C4-2B (cell line): ENCODE results near the gene CFAP53.
A peak's percentile ranks its signal among the peaks of the same experiment; 100 is the strongest.

Source experiments
- H3K27ac ChIP-seq: fragments of 450-650 bp; 2 replicates; pipeline ENCODE4 v1.5.1; 2017
- ZFX ChIP-seq: fragments of 450-650 bp; IDR thresholded peaks from 2 replicates; pipeline ENCODE4 v1.6.1; 2017
- TF ChIP-seq, protein P1 (sequence below): fragments of 450-650 bp; conservative IDR thresholded peaks from 2 replicates; pipeline ENCODE4 v1.5.1; 2017; ENCODE audit warnings: mild to moderate bottlenecking

The CFAP53 gene

DNA sequence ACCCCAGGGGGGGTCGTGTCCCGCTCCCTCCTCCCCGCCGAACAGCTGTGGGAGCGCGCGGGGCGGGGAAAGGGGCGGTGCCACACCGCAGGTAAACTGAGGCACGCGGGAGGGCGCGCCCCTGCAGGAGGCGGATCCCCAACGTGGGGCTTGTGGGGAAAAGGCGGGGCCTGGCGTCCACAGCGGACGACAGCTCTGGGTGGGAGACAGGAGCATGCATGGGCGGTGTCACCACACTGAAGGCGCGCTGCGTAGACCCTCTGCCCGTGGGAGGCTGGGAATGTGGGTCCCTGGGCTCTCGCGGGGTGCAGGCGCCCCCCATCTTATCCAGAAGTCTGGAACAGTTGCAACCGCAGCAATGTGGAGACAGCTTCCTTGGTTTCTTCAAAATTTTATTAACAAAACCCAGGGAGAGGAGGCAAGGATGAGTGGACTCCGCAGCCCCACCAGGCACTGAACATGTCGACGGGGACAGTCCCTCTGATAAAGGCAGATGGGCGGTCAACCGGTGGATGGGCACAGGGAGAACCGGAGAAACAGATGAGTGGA is 15.8 kb upstream of the CFAP53 start:
- TF ChIP-seq, protein P1, sequence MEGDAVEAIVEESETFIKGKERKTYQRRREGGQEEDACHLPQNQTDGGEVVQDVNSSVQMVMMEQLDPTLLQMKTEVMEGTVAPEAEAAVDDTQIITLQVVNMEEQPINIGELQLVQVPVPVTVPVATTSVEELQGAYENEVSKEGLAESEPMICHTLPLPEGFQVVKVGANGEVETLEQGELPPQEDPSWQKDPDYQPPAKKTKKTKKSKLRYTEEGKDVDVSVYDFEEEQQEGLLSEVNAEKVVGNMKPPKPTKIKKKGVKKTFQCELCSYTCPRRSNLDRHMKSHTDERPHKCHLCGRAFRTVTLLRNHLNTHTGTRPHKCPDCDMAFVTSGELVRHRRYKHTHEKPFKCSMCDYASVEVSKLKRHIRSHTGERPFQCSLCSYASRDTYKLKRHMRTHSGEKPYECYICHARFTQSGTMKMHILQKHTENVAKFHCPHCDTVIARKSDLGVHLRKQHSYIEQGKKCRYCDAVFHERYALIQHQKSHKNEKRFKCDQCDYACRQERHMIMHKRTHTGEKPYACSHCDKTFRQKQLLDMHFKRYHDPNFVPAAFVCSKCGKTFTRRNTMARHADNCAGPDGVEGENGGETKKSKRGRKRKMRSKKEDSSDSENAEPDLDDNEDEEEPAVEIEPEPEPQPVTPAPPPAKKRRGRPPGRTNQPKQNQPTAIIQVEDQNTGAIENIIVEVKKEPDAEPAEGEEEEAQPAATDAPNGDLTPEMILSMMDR: no peak
- no peak for TF ChIP-seq ZFX
- H3K27ac ChIP-seq: peak overlapping the region; percentile 93

DNA sequence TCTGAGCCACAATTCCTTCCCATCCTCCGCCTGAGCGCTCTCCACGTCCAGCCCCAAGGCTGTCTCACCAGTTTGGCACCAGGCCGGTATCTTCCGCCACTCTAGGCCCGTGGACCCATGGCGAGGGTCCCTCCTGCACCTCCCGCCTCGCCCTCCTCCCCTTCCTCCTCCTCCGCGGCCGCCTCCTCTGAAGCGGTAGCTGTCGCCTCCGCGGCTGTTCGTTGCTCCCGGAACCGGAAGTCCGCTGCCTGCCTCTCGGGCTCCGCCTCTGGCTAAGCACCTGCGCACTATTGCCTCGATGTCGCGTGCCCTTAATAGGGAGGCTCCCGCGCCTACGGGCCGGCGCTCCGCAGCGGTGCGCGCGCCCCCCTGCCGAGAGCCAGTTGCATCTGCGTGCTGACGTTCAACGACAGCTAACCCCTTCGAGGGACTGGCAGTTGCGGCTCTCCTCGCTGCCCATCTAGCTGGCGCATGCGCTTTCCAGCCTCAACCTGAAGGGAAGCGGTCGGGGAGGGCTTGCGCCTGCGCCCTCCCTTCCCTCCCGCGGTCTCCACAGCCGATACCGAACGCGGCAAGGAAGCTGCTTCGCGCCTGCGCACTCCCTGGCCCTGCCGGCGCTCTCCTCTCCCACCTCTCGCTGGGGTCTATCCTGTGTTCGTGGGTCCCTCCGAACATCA is 15.1 kb upstream of the CFAP53 start, which contains the start of gene MBD1:
Gene MBD1, minus strand, starts transcription at position 229 of the 677 bp plus-strand sequence. CDS start 1,531 bp downstream, outside the sequence.
- peak; percentile 32; the same call in 1 of the 2 replicates for TF ChIP-seq ZFX
- TF ChIP-seq, protein P1: peak; percentile 89
- H3K27ac ChIP-seq: peak within 1 kb of the TSS; percentile 93

DNA sequence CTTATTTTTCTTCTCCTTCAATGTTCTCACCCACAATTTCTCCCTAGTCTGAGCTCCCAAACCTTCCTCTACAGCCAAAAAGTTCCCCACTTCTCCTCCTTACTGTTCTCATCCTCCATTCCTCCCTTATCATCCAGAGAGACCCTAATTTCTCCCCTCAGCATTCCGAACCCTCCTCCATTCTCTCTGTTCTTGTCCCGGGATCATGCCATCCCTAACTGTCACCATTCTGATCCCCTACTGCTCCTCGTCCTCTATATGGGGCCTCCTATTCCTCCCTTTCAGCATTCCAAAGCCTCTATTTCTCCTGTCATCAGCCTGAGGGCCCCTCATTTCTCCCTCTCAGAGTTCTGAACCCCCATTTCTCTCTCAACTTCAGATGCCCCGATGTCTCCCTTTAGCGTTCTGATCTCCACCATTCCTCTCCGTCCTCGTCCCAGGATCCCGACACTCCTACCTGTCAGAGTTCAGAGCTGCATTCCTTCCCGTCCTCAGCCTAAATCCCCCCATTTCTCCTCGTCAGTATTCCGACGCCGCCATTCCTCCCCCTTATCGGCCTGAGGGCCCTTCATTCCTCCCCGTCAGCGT is 14.5 kb upstream of the CFAP53 start:
- TF ChIP-seq, protein P1: no peak
- TF ChIP-seq ZFX: no peak
- peak overlapping the region; percentile 93 for H3K27ac ChIP-seq

DNA sequence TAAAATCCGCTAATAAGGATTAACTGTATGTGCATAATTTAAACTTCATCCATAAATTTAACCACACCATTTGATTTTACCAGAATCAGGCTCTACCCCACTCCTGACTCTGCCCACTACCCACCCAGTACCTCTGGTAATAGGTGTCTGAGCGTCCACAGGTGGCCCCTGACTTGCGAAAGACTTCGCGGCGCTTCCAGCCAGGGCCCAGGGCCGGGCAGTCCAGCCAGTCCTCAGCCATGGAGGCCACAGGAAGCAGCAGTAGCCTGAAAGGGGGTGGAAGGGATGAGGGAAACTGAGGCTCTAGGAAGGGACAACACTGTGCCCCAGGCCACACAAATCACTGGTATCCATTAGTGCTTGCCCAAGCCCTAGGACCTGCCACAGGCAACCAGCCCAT is 13.5 kb upstream of the CFAP53 start:
- TF ChIP-seq, protein P1: no peak
- TF ChIP-seq ZFX: no peak

DNA sequence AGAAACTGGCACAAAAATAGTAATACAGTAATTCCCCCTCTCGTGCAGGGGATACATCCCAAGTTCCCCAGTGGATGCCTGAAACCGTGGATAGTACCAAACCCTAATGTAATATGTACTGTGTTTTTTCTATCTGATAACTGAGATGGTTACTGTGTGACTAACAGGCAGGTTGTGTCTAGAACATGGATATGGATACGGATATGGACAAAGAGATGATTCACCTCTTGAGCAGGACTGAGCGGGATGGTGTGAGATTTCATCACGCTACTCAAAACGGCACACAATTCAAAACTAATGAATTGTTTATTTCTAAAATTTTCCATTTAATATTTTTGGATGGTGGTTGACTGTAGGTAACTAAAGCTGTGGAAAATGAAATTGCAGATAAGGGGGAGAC is 11.6 kb upstream of the CFAP53 start:
- TF ChIP-seq, protein P1: no peak
- TF ChIP-seq ZFX: no peak
- no peak overlapping the region for H3K27ac ChIP-seq

More for the DNA sequence above, 13.5 kb upstream of the CFAP53 start:
- H3K27ac ChIP-seq: no peak overlapping the region; the same call in 1 of the 2 replicates

DNA sequence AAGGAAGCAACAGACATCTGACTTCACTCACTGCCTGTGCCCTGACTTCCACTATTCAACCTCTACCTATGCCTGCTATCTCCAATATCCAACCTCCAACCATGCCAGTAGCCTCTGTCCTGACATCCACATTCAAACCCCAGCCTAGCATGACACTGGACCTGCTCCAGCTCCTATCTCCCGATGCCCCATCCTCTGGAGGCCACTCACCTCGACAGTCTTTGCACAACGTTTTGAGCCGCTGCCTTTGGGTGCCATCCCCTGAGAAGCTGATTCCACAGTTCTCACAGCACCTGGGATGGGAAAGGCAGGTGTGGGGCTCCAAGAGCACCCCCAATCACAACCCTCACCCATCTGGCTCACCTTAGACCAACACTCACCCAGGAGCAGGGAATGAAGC is 10.2 kb upstream of the CFAP53 start:
- no peak overlapping the region for H3K27ac ChIP-seq
- TF ChIP-seq, protein P1: no peak
- no peak for TF ChIP-seq ZFX

DNA sequence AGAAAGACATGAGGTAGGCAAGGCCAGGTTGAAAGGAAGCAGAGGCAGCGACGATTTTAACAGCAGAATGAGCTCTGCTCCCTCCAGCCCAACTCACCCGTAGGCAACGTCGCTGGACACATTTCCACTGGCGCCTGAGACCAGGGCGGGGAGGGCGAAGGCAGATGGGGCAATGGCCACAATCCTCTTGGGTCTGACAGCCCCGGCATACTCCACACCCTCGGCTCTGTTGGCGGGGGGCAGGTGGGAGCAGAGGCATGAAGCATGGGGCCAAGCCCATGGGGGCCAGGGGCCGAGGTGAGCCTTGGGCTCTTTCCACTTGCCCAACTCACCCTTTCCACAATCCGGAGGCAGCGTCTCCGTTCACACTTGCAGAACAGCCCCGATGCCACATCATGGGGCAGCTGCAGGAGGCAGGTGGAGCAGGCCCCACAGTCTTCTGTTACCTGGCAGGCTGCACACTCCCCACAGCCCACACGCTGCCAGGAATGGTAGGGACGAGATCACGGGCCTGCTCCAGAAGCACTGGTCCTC is 9.3 kb upstream of the CFAP53 start:
- no peak for TF ChIP-seq ZFX
- TF ChIP-seq, protein P1: no peak
- H3K27ac ChIP-seq: no peak overlapping the region
